HEK293T (cell line): ENCODE data around the gene PUDP.

Experiments
- BHLHE40 ChIP-seq: fragments of 450-650 bp; IDR thresholded peaks from 2 replicates; pipeline ENCODE4 v1.6.1; 2016; ENCODE audit warnings: mild to moderate bottlenecking, moderate library complexity, borderline replicate concordance
- CTBP1 ChIP-seq: fragments of 450-650 bp; IDR thresholded peaks from 2 replicates; pipeline ENCODE4 v1.6.1; 2016; ENCODE audit warnings: borderline replicate concordance
- FOXK2 ChIP-seq: fragments of 450-650 bp; IDR thresholded peaks from 2 replicates; pipeline ENCODE4 v1.6.1; 2016; ENCODE audit warnings: mild to moderate bottlenecking
- FOXM1 ChIP-seq: fragments of 450-650 bp; IDR thresholded peaks from 2 replicates; pipeline ENCODE4 v1.6.1; 2017; ENCODE audit warnings: mild to moderate bottlenecking, borderline replicate concordance
- SP1 ChIP-seq: fragments of 450-650 bp; IDR thresholded peaks from 2 replicates; pipeline ENCODE4 v1.6.1; 2017

DNA sequence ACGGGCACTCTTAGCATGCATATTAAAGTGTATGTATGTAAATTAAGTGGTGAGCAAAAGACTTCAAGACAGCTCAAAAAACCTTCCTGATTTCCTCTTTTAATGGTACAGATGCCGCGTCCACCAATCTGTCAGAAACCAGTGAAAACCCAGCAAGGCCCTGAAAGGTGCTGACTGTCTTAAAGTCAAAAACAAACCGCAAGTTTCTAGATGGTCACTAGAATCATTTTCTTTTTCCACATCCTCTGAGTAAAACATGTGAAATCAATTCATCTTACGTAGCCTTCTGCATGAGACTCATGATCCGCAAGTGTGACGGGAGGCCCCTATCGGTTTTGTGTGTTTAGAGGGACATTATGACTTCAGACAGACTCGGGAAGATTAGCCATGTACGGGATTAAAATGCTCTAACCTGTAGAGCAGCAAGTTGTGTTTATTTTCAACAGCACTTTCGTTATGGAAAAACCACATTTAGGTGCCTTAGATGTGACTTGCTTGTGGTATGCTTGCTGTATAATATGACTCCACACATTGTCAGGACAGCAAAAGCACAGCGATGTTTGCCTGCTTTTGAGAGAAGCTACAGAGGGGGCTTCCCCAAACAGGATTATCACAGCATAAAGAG is 88.6 kb downstream of the PUDP start:
- TF ChIP-seq BHLHE40 = no peak
- TF ChIP-seq SP1 = no peak
- TF ChIP-seq CTBP1 = no peak
- TF ChIP-seq FOXM1 = no peak
- no peak for TF ChIP-seq FOXK2
